ENCODE data around the gene ANOS1.
"Not testable (repeated sequence)": the region's sequence is repeated elsewhere in the genome, so short reads cannot be mapped to it uniquely, and the experiment has no call there.

The ANOS1 gene

DNA sequence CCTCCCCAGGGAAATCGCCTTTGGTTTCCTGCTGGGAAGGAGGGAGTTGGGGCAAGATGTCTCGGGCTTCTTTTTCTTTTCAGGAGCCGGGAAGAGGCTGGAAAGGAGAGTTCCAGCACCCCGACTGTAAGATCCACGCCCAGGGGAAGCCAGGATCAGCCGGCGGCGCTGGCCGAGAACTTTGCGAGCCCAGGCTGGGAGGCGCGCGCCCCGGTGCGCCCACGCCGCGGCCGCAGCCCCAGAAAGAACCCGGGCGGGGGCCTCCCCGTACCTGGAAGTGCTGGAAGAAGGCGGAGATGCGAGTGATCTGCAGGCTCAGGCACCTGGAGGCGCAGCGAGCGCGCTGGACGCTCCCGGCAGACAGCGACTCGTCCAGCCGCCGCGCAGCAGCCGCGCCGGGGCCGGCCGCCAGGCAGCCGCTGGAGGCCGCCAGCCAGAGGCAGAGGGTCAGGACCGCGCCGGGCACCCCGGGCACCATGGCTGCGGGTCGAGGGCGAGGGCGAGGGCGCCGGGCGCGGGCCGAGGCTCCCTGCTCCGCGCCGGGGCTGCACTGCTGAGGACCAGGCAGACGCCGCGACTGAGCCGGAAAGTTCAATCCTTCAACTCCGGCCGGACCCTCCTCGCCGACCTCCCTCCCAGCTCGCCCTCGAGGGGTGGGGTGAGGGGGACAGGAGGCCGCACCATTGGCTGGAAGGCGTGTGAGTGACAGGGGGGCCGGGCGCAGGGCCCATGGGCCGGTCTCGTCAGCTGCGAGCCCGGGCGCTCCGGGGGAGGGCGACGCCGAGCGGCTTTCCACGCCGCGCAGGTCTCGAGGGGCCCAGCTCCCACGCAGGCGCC, at the start of gene ANOS1:
TSS of gene ANOS1 (minus strand) at position 579 of the 837 bp plus-strand sequence. CDS start at position 478, 101 bp downstream.
- TF ChIP-seq GATA1 (IDR thresholded peaks at IDR 0.05; ENCODE audit: low read depth, low read length) (no peak), POLR2A (IDR thresholded peaks at IDR 0.05; ENCODE audit: low read length) (no peak)

GRCh38 chrX:8773117-8773516, 41.2 kb upstream of the ANOS1 start:
- DNase-seq = no peak
- TF ChIP-seq GATA1 (IDR thresholded peaks at IDR 0.05; ENCODE audit: low read depth, low read length) = no peak
- TF ChIP-seq POLR2A (IDR thresholded peaks at IDR 0.05; ENCODE audit: low read length) = no peak

More for the DNA sequence above, at the start of gene ANOS1:
- DNase-seq = no peak

GRCh38 chrX:8760021-8760420, 28.1 kb upstream of the ANOS1 start:
- TF ChIP-seq GATA1 (IDR thresholded peaks at IDR 0.05; ENCODE audit: low read depth, low read length) = no peak
- no peak for TF ChIP-seq POLR2A (IDR thresholded peaks at IDR 0.05; ENCODE audit: low read length)
- DNase-seq = no peak

GRCh38 chrX:8758706-8759105, 26.8 kb upstream of the ANOS1 start:
- not testable (repeated sequence) for DNase-seq

GRCh38 chrX:8757609-8758389, 25.9 kb upstream of the ANOS1 start:
- not testable (repeated sequence) for DNase-seq

GRCh38 chrX:8755813-8756212, 23.9 kb upstream of the ANOS1 start:
- no peak for DNase-seq
- TF ChIP-seq GATA1 (IDR thresholded peaks at IDR 0.05; ENCODE audit: low read depth, low read length) (no peak), POLR2A (IDR thresholded peaks at IDR 0.05; ENCODE audit: low read length) (no peak)

GRCh38 chrX:8755116-8755515, 23.2 kb upstream of the ANOS1 start:
- no peak for DNase-seq
- TF ChIP-seq GATA1 (IDR thresholded peaks at IDR 0.05; ENCODE audit: low read depth, low read length) (no peak), POLR2A (IDR thresholded peaks at IDR 0.05; ENCODE audit: low read length) (no peak)

GRCh38 chrX:8749697-8750096, 17.8 kb upstream of the ANOS1 start:
- no peak for TF ChIP-seq GATA1 (IDR thresholded peaks at IDR 0.05; ENCODE audit: low read depth, low read length)
- no peak for TF ChIP-seq POLR2A (IDR thresholded peaks at IDR 0.05; ENCODE audit: low read length)
- DNase-seq = no peak

DNA sequence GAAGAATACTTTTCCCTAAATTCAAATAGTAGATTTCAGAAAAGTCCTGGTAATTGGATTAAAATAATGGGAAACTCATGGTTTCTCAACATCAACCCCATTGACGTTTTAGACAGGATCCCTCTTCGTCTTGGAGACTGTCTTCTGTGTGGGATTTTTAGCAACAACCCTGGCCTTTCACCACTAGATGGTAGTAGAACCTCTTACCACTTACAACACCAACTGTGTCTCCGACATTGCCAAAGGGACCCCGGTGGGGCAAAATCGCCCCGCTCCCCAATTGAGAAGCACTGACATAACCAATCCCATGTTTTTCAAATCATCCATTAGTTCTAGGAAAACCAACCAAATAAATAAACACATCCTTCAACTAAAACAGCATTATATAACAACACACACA, 16.9 kb upstream of the ANOS1 start:
- TF ChIP-seq GATA1 (IDR thresholded peaks at IDR 0.05; ENCODE audit: low read depth, low read length) = no peak
- TF ChIP-seq POLR2A (IDR thresholded peaks at IDR 0.05; ENCODE audit: low read length) = no peak
- DNase-seq = peak; percentile 3 to 12

- peak; percentile 19 to 57 for DNase-seq
- TF ChIP-seq POLR2A (IDR thresholded peaks at IDR 0.05; ENCODE audit: low read length) (no peak), GATA1 (IDR thresholded peaks at IDR 0.05; ENCODE audit: low read depth, low read length) (no peak)
Measured at GRCh38 chrX:8743126-8743732, 11.3 kb upstream of the ANOS1 start.

- DNase-seq = no peak
- TF ChIP-seq GATA1 (IDR thresholded peaks at IDR 0.05; ENCODE audit: low read depth, low read length) (no peak), POLR2A (IDR thresholded peaks at IDR 0.05; ENCODE audit: low read length) (no peak)
Measured at GRCh38 chrX:8741981-8742380, 10.0 kb upstream of the ANOS1 start.

GRCh38 chrX:8738588-8739189, 6.8 kb upstream of the ANOS1 start:
- peak; percentile 3 to 26 for DNase-seq
- TF ChIP-seq GATA1 (IDR thresholded peaks at IDR 0.05; ENCODE audit: low read depth, low read length) (no peak), POLR2A (IDR thresholded peaks at IDR 0.05; ENCODE audit: low read length) (no peak)

DNA sequence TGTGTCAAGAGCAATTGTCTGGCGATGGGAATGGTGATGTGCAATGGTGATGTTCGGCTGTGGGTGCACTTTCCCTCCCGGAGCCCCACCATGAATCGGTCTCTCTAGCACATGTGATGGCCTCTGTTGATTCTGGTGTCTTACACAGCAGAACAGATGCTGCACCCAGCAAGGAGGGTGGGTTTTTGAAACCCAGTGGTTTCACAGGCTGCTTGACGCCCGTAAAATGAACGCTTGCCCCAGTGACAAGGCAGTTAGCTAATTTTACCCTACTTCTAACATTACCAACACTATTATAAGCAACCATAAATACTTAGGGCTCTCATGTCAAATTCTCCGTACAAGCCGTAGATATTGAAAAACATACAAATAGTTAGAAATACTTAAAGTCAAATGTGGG, 5.9 kb upstream of the ANOS1 start:
- TF ChIP-seq GATA1 (IDR thresholded peaks at IDR 0.05; ENCODE audit: low read depth, low read length) = no peak
- no peak for TF ChIP-seq POLR2A (IDR thresholded peaks at IDR 0.05; ENCODE audit: low read length)
- DNase-seq = no peak
